ENCODE results near the gene TSPAN31.

DNA sequence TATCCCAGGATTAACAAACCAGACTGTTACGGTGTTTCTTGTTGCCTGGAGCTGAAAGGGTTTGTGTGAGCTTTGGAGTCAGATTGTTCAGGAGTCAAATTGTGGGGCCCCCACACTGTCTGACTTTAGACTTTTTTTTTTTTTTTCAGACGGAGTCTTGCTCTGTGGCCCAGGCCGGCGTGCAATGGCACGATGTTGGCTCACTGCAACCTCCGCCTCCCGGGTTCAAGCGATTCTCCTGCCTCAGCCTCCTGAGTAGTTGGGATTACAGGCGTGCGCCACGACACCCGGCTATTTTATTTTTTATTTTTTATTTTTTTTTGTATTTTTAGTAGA is 38.6 kb downstream of the TSPAN31 start:
- no peak for TF ChIP-seq POLR2A (IDR thresholded peaks at IDR 0.05)
- TF ChIP-seq, protein P1, sequence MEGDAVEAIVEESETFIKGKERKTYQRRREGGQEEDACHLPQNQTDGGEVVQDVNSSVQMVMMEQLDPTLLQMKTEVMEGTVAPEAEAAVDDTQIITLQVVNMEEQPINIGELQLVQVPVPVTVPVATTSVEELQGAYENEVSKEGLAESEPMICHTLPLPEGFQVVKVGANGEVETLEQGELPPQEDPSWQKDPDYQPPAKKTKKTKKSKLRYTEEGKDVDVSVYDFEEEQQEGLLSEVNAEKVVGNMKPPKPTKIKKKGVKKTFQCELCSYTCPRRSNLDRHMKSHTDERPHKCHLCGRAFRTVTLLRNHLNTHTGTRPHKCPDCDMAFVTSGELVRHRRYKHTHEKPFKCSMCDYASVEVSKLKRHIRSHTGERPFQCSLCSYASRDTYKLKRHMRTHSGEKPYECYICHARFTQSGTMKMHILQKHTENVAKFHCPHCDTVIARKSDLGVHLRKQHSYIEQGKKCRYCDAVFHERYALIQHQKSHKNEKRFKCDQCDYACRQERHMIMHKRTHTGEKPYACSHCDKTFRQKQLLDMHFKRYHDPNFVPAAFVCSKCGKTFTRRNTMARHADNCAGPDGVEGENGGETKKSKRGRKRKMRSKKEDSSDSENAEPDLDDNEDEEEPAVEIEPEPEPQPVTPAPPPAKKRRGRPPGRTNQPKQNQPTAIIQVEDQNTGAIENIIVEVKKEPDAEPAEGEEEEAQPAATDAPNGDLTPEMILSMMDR (IDR thresholded peaks at IDR 0.05) = no peak

Measured in sigmoid colon (tissue), 3 donors.